ENCODE data around the gene SLC7A6OS. TPM values are rescaled to one million over a fixed set of nuclear protein-coding genes. Genes with fewer than 3 reads are reported as not detected.

Gene SLC7A6OS
- polyA plus RNA-seq, 6 donors from 2014 or later = 14.0 to 26.1 (median 17.7) TPM

Other genes with a start within 250 kb of the SLC7A6OS start
- 100 to 1,000 TPM in 2 of 6 donors, 10 to 100 TPM in 4; 74.8 to 147 (median 96.7) TPM for gene NFATC3, start 225.6 kb downstream of the SLC7A6OS start, polyA plus RNA-seq (ENCODE audit: low read depth in 6 of 6)
- 1 to 10 TPM in 2 of 6 donors, under 1 TPM in 3, not detected in 1; 0.32 to 2.8 (median 0.87) TPM for gene ESRP2, start 74.8 kb downstream of the SLC7A6OS start, polyA plus RNA-seq (ENCODE audit: low read depth in 6 of 6)
- 1 to 10 TPM in 5 of 6 donors, not detected in 1; 4.3 to 9.8 (median 5.8) TPM for gene PLA2G15, start 65.6 kb downstream of the SLC7A6OS start, polyA plus RNA-seq (ENCODE audit: low read depth in 6 of 6)
- gene SLC7A6, start 46.4 kb downstream of the SLC7A6OS start, polyA plus RNA-seq (ENCODE audit: low read depth in 6 of 6) = 10 to 100 TPM in 5 of 6 donors, 1 to 10 TPM in 1; 6.5 to 16.4 (median 13.5) TPM
- gene PRMT7, start 73 bp upstream of the SLC7A6OS start, polyA plus RNA-seq (ENCODE audit: low read depth in 6 of 6) = 10 to 100 TPM; 14.8 to 34.8 (median 23.1) TPM
- 1 to 10 TPM in 1 of 6 donors, under 1 TPM in 4, not detected in 1; 0.18 to 2.2 (median 0.41) TPM for gene SMPD3, start 137.6 kb upstream of the SLC7A6OS start, polyA plus RNA-seq (ENCODE audit: low read depth in 6 of 6)
- gene ZFP90, start 228.3 kb upstream of the SLC7A6OS start, polyA plus RNA-seq (ENCODE audit: low read depth in 6 of 6) = 10 to 100 TPM; 11.0 to 17.4 (median 13.5) TPM

Data from naive B cell (primary cell).